HG03342 (cell line): Measurements from ENCODE around the gene DOK1.

Experiments
- ATAC-seq: cut with Tn5 transposase; IDR thresholded peaks from one replicate; pipeline ENCODE4 v1.9.1; 2021; ENCODE audit warnings: mild to moderate bottlenecking, moderate library complexity; ENCODE audit not compliant: unreplicated experiment

DOK1 gene

GRCh38 chr2:74566754-74567085 is 12.2 kb downstream of the DOK1 start:
- ATAC-seq, result no peak

GRCh38 chr2:74567881-74568280 is 13.4 kb downstream of the DOK1 start:
- no peak for ATAC-seq

GRCh38 chr2:74569686-74570085 is 15.2 kb downstream of the DOK1 start:
- ATAC-seq, result no peak

- peak; percentile 69 for ATAC-seq
Measured at GRCh38 chr2:74571058-74571457, 16.5 kb downstream of the DOK1 start.

- no peak for ATAC-seq
Measured at GRCh38 chr2:74572178-74572925, 17.8 kb downstream of the DOK1 start.

GRCh38 chr2:74573747-74574562 is 19.4 kb downstream of the DOK1 start:
- ATAC-seq, result peak; percentile 44

- no peak for ATAC-seq
Measured at GRCh38 chr2:74575320-74575719, 20.8 kb downstream of the DOK1 start.

- ATAC-seq, result no peak
Measured at GRCh38 chr2:74576211-74576862, 21.8 kb downstream of the DOK1 start.

- ATAC-seq, result no peak
Measured at GRCh38 chr2:74576863-74577229, 22.3 kb downstream of the DOK1 start.

- peak; percentile 37 for ATAC-seq
Measured at GRCh38 chr2:74577448-74577847, 22.9 kb downstream of the DOK1 start.

GRCh38 chr2:74578408-74578807 is 23.9 kb downstream of the DOK1 start:
- peak; percentile 51 for ATAC-seq

- ATAC-seq, result no peak
Measured at GRCh38 chr2:74581463-74581862, 26.9 kb downstream of the DOK1 start.

GRCh38 chr2:74582184-74582583 is 27.7 kb downstream of the DOK1 start:
- no peak for ATAC-seq

GRCh38 chr2:74583504-74583903 is 29.0 kb downstream of the DOK1 start:
- no peak for ATAC-seq

GRCh38 chr2:74584088-74584645 is 29.6 kb downstream of the DOK1 start:
- ATAC-seq, result peak; percentile 54

GRCh38 chr2:74585406-74586185 is 31.1 kb downstream of the DOK1 start:
- ATAC-seq, result no peak

- ATAC-seq, result peak; percentile 65
Measured at GRCh38 chr2:74587664-74588277, 33.3 kb downstream of the DOK1 start.

GRCh38 chr2:74588664-74589063 is 34.1 kb downstream of the DOK1 start:
- ATAC-seq, result no peak

- ATAC-seq, result no peak
Measured at GRCh38 chr2:74593826-74594772, 39.6 kb downstream of the DOK1 start.
